ENCODE measurements around the gene EDA.
"Not testable (repeated sequence)": the region's sequence is repeated elsewhere in the genome, so short reads cannot be mapped to it uniquely, and the experiment has no call there.

Gene EDA

DNA sequence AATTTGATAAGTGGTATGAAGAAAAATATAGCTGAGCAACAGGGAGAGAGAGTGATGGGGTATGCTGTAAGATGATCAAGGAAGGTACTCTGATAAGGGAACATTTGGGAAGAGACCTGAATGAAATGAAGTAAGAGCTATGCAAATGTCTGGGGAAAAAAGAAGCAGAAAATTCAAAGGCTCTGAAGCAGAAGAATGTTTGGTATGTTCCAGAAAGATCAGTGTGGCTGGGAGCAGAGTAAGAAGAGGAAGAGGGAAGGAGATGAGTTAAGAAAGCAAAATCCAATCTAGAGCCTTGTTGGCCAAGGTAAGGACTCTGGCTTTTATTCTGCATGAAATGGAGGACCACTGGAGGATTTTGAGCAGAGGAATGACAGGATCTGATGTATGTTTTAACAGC lies 343.8 kb downstream of the EDA start:
- DNase-seq (ENCODE audit: low read depth) = no peak

DNA sequence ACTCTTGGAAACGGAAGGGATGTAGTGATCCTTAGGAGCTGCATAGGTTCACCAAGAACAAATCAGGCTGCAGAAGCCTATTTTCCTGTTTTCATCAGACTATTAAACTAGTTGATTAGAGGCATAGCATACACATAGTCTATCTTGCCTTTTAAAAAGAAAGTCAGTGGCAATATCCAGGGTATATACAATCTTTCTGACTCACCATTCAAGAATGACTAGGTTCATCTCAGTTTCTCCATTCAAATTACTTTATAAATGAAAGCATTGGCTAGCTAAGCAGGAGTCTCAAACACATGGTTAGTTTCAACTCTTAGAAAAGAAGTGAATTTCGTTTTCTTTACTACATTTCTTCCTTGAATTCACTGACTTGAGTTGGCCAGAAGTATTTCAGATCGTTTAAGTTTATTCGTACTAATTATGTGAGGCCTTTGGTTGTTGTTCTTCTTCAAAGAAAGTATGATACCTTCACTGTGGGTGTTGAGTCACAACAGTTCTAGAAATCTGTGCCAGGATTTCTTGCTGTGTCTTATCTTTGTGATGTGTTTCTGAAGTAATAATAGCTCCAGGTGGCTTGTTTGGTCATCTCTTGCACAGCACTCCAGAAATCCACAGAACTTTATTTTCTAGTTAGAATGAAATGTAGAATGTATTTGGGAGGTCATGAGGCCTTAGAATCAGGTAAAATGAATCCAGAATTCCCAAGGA lies 345.6 kb downstream of the EDA start:
- DNase-seq (ENCODE audit: low read depth) = no peak

DNA sequence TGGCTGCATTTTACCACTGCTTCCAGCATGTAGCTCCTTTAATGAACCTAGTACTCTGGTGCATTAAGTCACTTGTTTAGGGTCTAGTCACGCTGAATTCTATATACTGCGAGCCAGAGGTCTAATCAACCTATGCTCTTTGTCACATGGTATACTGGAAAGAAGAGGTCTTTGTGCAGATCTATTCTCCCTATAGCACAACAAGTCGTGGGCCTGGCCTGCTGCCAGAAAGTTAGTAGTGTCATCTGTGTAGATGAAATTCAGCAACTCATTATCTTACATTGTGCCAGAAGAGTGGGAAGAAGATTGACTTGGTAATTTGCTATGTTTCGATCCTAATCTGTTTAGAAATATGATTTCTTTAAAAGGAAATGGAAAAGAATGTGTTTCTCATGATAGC lies 353.0 kb downstream of the EDA start:
- no peak for DNase-seq (ENCODE audit: low read depth)

DNA sequence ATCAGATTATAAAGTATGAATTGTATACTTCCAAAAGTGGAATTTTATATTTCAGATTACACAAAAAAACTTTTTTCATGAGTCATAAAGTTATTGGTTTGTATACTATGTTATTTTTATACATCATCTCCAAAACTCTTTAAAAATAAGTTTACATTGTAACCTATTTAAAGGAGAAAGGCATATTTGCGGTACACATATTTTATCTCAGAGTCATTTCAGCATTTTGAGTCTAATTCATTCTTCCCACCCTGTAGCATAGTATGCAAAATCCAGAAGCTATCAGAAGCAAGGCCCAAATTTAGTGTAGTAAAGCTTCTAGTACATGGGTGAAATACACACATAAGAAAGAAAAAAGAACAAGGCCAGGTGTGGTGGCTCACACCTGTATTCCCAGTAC lies 353.5 kb downstream of the EDA start:
- DNase-seq (ENCODE audit: low read depth) = no peak

DNA sequence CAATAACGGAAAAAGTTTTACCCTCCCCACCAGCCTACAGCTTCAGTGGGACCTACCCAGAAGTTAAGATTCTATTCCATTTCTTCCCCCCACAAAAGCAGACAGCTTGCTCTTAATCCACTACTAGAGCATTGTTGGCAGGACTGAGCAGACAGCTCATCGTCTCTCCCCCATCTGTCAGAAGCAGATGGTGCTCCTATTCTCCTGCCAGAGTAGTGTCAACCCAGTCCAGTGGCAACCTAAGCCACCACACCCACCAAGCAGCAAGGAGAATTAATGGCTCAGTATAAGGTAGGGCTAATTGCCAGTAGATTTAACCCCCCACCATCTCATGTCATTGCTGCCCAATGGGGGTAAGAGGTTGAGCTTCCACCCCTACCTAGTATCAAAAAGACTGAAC lies 371.8 kb downstream of the EDA start:
- no peak for DNase-seq (ENCODE audit: low read depth)

DNA sequence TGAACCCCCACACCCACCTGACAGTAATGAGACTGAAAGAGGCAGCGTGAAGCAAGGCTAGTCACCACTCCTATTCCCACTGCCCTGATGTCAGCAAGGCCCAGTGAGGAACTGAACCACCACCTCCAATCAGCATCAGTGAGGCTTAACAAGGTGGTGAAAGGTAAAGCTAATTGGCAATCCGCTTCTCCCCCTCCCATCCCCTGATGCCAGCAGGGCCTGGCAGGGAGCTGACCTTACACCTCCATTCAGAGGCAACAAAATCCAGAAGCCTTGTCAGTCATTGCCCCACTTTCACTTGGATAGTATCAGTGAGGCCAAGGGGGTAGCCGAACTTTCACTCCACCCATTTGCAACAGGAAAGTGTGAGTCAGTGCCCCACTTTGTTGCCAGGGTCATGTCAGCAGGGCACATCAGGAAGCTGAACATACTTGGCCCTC lies 373.1 kb downstream of the EDA start:
- DNase-seq (ENCODE audit: low read depth) = no peak

DNA sequence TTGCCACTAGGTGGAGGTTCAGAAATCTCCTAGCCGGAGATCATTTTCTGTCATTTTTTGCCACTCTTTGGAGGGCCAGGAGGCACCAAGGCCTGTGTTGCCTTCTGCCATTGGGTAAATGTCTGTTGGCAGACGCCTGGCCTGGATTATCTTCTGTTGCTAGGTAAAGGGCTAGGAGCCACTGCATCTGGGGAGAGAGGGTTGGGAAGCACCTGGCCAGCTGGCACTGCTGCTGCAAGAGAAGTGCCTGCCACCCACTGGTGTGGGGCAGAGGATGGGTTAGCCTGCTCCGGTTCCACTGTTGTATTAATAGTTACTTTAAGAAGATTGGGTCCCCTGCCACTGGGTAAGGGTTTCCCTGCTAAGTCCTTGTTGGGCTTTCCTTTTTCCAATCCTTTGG lies 375.8 kb downstream of the EDA start:
- DNase-seq (ENCODE audit: low read depth) = no peak

DNA sequence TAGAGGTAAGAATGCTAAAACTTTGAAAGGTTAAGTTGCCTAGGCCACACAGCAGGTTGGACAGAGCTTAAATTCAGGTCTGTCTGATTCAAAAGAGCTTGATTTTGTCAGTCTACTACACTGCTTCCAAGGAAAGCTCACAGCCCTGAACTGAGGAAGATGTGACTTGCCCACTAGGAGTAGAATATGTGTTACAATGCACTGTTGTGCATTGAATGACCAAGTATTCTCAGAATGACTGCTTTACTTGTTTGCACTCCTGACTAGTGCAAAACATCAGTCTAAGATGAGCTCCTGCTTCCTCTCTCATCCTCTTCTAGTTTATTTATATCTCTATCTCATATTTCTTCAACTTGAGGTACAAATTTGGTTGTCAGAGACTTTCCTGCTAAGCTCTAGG lies 377.6 kb downstream of the EDA start:
- DNase-seq (ENCODE audit: low read depth) = no peak

DNA sequence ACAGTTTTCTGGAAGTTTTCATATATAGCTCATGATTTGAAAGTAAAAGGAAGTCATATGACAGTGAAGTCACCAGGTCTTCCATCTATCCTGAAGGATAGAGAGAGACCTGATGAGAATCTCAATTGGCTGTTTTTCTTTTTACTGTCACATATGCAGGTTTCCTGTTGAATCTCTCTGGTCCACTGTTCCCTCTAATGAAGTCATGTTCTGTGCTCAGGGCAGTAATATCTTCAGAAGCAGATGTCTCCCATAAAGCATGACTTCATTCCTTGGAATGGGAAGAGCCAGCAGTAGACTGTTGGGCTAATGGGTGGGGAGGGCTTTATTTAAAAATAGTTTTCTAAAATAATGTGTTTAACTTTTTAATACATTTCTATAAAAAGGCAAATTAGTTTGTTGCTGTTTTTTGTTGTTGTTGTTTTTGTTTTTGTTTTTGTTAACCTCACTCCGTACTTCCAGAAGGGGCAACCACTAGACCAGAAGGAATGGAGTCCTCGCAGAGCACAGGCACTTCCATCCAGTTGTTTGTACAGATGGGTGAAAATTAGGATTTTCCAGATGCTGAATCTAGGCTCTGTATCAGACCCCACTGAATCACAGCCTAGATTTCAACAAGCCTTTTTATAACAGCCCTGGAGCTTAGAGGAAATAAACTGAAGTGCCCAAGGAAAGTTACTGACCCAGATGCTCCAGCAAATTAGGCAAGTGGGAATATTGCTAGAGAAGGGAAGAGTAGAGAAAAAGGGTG lies 379.6 kb downstream of the EDA start:
- no peak for DNase-seq (ENCODE audit: low read depth)

DNA sequence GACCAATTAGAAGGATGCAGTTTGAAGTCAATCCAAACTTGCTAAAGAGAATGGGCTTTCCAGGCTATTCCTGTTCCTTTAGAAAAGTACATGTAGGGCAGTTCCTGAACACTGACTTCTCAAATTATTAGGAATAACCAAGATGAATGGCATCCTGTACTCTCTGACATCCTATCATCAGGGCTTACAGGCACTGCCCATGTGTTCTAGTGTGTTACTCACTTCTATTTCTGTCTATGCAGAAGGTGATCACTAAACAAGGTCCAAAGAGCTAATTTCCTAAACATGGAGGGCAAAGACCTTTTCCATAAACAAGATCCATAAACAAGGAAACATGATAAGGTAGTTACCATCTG lies 380.2 kb downstream of the EDA start:
- DNase-seq (ENCODE audit: low read depth) = no peak

DNA sequence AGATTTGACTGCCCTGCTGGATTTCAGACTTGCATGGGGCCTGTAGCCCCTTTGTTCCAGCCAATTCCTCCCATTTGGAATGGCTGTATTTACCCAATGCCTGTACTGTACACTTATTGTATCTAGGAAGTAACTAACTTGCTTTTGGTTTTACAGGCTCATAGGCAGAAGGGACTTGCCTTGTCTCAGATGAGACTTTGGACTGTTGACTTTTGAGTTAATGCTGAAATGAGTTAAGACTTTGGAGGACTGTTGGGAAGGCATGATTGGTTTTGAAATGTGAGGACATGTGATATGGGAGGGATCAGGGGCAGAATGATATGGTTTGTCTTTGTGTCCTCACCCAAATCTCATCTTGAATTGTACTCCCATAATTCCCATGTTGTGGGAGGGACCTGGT lies 382.4 kb downstream of the EDA start:
- not testable (repeated sequence) for DNase-seq (ENCODE audit: low read depth)

DNA sequence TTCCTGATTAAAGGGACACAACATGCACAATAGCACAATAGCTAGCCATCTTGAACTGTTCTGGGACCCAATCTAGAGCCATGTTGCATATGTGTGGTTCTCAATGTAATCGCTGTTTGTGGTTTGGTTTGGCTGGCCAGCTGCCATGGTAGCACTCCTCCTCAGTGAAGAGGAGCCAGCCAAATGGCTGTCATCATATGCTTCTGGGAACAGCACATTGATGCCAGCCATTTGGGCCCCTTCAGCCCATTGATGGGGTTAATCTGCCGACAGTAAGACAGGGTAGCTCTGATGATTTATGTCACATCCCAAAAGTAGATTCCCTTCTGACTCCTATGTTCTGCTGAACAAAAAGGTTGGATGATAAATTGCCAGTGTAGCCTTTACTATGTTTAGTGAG lies 385.4 kb downstream of the EDA start:
- DNase-seq (ENCODE audit: low read depth) = no peak

DNA sequence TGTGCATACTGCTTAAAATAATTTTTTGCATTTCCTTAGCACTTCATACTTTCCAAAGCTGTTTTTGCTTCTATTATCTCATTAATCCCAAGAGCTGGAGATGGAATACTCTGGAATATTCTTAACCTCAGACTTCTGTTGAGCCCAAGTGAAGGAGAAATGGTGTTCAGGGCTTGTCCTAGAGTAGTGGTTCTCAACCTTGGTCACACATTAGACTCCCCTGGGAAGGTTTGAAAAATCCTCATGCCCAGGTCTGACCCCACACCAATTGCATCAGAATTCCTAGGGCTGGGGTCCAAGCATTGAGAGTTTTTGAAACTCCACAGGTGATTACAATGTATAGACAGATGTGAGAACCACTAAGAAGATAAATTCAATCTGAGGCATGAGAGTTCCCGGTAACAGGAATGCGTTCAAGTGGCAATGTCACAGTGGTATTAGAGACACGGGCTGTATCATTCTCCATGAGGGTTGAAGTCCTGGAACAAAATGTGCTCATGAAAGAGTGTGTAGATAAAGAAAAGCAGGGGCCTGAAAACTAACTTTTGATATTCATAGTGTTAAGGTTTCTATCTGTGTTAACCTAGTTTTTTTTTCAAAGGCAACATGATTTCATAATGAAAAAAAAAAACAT lies 385.9 kb downstream of the EDA start:
- no peak for DNase-seq (ENCODE audit: low read depth)

DNA sequence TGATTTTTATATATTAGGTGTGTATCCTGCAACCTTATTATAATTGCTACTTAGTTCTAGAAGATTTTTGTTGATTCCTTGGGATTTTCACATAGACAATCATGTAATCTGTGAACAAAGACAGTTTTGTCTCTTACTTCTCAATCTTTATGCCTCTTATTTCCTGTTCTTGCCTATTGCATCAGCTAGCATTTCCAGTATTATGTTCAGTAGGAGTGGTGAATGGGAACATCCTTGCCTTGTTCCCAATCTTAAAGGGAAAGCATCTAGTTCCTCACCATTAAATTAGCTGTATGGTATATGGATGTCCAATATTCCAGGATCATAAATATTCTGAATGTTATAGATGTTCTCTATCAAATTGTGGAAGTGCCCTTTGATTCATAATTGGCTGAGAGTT lies 392.0 kb downstream of the EDA start:
- DNase-seq (ENCODE audit: low read depth) = no peak

DNA sequence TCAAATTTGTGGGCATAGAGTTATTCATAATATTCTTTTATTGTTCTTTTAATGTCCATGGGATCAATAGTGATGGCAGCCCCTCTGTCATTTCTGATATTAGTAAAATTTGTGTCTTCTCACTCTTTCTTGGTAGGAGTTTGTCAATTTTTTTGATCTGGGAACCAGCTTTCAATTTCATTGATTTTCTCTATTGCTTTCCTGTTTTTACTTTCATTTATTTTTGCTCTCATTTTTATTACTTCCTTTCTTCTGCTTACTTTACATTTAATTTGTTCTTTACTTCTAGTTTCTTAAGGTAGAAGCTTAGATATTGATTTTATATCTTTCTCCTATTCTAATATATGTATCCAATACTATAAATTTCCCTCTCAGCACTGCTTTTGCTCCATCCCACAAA lies 393.1 kb downstream of the EDA start:
- DNase-seq (ENCODE audit: low read depth) = no peak

DNA sequence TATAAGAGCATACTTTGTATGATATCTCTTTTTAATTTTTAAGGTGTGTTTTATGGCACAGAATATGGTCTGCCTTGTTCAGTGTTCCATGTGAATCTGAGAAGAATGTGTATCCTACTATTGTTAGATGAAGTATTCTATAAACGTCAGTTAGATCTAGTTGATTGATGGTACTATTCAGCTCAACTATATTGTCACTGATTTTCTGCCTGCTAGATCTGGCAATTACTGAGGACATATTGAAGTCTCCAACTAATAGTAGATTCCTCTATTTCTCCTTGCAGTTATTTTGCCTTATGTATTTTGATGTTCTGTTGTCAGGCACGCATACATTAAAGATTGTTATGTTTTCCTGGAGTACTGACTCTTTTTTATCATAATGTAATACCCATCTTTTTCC lies 394.1 kb downstream of the EDA start:
- no peak for DNase-seq (ENCODE audit: low read depth)

DNA sequence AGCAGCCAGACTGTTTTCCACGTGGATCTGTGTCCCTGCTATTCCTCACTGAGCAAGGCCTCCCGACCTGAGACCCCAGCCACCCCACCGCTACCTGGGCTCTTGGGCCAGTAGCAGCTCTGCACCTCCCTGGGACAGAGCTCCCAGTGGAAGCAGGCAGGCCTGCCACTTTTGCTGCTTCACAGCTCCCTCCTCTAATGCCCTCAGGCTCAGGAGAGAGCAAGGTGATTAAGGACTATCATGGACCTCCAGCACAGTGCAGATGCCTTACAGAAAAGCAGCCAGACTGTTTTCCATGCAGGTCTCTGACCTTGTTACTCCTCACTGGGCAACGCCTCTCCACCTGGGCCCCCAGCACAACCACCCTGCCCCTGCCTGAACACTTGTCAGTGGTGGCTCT lies 396.8 kb downstream of the EDA start:
- no peak for DNase-seq (ENCODE audit: low read depth)

DNA sequence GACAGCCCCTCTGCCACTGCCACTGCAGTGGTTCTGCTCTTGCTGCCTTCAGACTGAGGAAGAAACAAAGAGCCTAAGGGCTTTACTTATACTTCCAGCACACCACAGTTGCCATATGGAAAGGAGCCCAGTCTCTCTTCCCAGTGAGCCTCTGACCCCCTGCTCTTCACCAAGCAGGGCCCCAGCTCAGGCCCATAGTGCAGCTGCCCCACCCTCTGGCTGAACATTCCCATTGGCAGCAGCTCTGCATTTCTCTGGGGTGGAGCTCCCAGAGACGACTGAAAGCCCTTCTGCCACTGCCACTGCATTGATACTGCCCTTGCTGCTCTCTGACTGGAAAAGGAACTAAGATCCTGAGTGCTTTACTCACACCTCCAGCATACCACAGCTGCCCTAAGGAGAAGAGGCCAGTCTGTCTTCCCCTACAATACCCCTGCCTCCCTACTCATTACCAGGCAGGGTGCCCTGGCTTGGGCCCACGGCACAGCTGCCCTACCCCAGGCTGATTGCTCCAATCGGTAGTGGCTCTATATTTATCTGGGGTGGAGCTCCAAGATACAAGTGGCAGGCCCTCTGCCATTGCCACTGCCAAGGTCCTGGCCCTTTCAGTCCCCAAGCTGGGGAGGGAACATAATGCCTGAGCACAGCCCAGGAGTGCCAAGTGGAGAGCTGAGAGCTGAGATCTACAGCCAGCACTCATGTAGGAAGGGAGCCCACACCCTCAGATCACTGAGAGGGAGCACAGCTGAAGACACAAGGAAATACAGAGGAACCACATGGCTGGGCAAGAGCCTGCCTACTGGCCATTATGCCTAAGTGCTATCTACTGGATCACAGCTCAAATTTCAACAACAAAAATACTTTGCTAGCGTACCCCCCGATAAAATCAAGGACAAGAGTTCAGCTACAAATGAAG lies 397.8 kb downstream of the EDA start:
- DNase-seq (ENCODE audit: low read depth) = no peak

DNA sequence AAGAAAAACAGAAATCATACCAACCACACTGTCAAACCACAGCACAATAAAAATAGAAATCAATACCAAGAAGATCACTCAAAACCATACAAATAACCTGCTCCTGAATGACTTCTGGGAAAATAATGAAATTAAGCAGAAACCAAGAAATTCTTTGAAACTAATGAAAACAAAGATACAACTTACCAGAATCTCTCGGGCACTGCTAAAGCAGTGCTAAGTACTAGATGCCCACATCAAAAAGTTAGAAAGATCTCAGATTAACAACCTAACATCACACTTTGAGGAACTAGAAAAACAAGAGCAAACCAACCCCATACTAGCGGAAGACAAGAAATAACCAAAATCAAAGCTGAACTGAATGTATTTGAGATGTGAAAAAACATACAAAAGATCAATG lies 400.6 kb downstream of the EDA start:
- no peak for DNase-seq (ENCODE audit: low read depth)

DNA sequence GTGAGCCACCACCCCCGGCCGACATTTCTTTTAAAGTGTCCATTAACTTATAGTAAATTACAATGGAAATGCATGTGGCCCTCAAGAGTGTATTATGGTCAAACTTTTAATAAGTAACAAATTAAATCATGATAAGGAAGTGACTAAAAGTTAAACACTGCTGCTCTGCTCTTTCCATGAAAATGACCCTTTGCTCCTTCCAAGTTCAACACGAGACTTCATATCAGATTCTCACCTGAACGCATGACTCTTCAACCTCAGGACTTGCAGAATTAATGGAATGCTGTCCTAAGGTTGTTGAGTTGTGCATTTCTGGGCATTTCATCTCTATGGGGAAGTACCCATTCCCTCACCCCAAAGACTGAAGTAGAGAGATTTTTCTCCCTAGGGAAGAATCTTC lies 406.7 kb downstream of the EDA start:
- no peak for DNase-seq (ENCODE audit: low read depth)

DNA sequence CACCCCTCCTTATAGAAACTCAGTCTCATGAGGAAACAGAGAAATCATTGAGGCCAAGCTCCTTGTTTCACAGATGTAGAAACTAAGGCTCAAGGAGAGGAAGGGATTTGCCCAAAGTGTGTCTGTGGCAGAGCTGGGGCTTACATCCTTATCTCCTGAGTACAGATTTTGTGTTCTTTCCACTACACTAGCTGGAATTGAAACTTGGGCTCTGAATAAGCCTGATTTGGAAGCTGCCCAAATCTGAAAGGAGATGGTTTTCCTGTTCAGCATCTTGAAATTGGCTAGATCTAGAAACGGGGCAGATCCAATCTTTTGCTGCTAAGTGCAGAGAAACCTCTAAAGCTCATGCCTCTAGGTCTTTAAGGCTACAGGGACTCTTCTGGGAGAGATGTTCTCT lies 409.6 kb downstream of the EDA start:
- no peak for DNase-seq (ENCODE audit: low read depth)

DNA sequence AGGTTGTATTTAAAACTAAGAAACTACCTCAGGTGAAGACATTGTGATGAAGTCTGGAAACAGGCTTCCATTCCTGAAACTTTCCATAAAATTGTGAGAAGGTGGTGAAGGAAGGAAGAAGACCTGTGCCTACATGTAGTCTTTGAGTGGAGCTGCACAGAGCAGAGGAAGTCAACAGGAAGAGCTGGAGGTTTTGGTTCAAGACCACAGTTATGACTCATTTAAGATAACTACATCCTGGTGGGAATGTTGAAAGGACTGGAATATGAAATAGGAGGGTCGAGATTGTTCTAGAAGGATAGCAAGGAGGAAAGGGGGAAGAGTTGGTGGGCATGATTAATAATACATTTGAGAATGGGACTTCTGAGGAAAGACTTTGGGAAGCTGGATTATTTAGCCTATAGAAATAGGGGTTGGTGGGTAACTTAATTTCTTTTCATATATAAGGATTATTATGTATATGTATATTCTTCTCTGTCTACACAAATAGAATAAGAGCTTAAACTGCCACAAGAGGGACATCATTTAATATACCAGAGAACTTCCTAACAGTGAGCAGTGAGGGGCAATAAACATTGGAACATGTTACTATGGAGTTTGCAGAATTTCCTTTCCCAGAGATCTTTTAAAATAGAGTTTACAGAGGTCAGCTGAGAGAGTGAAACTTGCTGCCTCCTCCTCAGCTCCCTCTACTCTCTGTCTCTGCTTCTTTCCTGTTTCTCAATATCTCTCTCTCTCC lies 410.4 kb downstream of the EDA start:
- DNase-seq (ENCODE audit: low read depth) = no peak
